GM18861 (cell line): ENCODE results near the gene SMPDL3A.
A peak's percentile ranks its signal among the peaks of the same experiment; 100 is the strongest.

Source experiments
- ATAC-seq: cut with Tn5 transposase; IDR thresholded peaks from one replicate; pipeline ENCODE4 v1.9.1; 2021; ENCODE audit not compliant: unreplicated experiment

SMPDL3A gene

DNA sequence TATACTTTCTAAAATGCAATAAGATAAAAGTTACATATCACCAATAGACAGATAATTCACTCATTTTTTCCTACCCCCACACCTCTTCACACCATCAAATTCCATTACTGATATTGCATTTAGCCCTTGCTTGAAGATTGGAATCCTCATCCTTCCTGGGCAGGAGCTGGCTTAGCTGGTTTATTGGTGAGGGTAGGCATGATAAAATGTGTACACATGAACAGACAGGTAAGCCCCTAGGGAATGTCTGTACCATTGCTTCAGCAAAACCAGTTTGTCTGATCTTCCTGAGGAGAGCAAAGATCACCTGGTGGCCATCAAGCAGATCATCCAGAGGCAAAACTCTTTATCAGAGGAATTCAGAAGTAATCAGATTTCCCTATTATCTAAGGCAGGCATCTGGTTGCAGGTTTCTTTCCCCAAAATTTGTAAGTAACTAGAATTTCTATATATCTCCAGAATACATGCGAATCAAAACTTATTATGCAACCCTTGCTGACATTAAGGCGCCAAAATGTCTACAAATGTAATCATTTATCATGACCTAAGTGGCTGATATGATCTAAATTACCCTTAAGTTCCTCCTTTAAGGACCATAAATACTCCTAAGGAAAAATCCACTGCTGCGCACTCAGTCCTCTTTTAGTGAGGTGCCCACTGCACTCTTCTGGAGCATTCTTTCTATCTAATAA lies 16.2 kb upstream of the SMPDL3A start:
- no peak for ATAC-seq

DNA sequence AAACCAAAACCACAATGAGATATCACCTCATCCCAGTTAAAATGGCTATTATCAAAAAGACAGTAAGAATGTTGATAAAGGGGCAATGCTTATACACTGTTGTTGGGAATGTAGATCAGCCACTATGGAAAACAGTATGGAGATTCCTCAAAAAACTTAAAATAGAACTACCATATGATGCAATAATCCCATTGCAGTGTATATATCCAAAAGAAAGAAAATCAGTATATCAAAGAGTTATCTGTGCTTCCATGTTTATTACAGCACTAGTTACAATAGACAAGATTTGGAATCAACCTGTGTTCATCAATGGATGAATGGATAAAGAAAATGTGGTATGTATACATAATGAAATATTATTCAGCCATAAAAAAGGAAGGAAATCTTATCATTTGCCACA lies 13.1 kb upstream of the SMPDL3A start:
- ATAC-seq, result no peak

DNA sequence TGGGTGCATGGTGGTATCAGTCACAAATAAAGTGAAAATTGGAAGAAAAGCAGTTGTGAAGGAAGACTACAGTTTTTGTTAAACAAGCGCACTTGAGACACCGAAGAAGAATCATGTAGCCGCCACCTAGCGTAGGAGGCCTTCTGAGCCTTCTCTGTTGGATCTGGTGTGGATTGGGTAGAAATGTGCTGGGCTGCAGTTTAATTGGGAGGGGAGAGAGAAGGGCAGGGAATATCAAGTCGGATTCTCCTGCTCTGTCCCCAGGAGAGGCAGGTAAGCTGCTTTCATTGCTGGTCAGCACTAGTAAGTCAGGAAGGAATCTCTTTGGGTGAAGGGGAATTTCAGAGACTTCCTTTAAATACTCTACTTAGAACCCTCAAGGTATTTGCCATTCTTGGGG lies 10.8 kb upstream of the SMPDL3A start:
- no peak for ATAC-seq

DNA sequence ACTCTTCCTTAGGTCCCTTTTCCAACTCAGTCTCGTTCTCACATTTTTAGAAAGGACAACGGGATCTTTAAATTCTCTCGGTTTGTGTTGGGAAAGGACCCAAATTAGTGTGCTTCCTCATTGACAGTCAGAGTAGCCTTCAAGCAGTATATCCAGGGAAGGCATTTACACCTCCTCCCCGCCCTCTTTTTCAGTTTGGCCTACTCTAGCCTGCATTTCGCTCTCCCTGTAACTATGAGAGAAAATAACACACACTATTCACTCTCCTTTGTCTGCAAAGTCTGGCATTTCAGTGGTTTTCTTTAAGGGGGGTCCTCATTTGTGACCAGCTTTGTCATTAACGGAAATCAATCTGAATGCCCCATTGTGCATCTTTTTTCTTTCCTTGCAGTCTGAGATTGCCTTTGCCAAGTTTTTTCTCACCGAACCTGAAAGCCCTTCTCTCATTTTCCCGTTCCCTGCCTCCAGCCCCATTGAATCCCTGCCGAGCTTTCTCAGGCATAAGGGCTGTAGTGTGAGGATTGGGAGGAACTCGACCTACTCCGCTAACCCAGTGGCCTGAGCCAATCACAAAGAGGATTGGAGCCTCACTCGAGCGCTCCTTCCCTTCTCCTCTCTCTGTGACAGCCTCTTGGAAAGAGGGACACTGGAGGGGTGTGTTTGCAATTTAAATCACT lies 9.9 kb upstream of the SMPDL3A start:
- ATAC-seq, result no peak

DNA sequence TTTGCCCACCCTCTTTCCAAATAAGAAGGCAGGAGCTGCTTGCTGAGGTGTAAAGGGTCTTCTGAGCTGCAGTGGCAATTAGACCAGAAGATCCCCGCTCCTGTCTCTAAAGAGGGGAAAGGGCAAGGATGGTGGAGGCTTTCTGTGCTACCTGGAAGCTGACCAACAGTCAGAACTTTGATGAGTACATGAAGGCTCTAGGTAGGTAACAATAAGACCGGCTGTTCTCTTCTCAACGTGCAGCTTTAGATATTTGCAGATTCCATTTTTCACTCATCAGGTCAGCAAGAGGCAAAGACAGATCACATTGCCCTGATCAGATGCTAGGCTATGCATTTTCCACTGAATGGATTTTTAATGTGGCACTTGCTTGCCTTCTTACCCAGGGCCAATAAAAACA lies 9.4 kb upstream of the SMPDL3A start, which contains the start of gene FABP7:
TSS of gene FABP7 (plus strand) at position 50 of the 400 bp plus-strand sequence. CDS start at position 129, 79 bp downstream.
- no peak for ATAC-seq

DNA sequence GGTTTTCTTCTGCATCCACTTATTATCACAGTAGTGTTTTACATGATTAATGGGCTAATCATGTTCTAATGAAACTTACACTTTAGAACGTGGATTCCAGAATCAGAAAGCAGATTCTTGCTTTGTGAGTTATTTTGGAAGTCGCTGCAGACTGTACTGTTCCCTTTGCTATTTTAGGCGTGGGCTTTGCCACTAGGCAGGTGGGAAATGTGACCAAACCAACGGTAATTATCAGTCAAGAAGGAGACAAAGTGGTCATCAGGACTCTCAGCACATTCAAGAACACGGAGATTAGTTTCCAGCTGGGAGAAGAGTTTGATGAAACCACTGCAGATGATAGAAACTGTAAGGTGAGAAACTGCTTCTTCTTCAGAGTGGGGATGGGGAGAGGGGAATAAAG lies 8.9 kb upstream of the SMPDL3A start:
- ATAC-seq, result no peak

DNA sequence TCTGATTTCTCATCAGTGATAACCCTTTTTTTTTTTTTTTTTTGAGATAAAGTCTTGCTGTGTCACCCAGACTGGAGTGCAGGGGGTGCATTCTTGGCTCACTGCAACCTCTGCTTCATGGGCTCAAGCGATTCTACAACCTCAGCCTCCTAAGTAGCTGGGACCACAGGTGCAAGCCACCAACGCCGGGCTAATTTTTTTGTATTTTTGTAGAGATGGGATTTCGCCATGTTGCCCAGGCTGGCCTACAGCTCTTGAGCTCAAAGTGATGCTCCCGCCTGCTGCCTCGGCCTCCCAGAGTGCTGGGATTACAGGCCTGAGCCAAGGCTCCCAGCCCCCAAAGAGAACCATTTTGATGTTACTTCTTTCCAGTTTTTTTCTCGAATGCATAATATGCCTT lies 7.3 kb upstream of the SMPDL3A start:
- no peak for ATAC-seq

DNA sequence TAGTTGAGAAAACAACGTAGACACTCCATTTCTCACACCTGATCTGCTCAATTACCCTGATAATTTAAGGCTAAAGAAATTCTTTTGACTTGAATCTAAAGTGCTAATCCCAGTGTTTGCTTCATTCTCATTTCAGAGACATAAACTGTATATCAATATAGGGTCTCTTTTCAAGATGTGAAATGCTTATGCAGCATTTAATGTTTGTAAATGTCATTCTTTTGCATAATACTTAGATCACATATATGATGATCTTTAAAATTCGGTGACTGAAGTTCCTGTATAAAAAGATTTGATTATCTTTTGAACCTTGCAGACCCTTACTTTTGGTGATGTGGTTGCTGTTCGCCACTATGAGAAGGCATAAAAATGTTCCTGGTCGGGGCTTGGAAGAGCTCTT lies 5.7 kb upstream of the SMPDL3A start:
- no peak for ATAC-seq

DNA sequence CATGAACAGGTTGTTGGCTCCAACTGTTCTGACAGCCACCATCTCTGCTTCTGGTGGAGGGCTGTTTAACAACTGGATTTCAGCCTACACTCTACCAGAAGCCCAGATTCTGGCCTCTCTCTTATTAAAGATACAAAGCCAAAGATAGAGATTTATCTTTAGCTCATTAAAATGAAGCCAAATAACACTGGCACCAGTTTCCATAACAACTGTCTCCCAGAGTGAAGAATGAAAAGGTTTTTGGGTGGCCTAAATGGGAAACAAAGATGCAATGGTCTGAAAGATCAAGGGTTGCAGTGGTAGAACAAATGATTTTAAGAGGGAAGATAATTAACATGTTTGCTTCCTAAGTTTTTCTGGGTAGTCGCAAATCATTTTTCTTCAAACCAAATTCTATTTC lies 3.2 kb upstream of the SMPDL3A start:
- no peak for ATAC-seq

DNA sequence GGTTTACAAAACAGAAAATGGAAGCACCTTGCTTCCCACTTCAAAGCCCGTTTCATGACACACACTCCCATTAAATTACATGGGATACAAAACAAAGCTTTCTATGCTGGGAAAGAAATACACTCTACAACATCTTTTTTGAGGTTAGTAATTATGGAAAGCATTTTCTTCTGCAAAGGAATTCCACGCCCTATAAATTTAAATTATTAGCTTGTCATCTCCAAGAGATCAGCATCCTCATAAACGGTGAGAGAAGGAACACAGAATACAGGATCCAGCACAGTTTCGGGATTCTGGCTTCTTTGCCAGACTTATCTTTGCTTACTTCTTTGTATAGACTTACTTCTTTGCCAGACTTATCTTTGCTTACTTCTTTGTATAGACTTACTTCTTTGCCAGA lies 1.3 kb upstream of the SMPDL3A start:
- no peak for ATAC-seq

DNA sequence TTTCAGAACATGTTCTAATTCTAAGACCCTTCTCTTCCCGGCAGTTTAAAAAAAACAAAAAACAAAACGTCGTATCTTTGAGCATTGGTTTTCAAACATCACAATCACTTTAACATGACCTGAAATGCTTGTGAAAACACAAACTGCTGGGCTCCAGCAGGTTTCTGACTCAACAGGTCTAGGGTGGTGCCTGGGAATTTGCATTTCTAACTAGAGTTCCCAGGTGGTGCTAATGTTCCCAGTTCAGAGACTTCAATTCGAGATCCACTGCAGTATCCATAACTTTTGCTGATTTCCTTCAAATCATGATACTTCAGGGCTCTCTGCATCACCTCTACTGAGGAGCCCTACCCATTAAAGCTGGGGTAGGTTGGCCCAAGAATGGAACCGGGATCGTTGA lies 850 bp upstream of the SMPDL3A start:
- ATAC-seq, result no peak

DNA sequence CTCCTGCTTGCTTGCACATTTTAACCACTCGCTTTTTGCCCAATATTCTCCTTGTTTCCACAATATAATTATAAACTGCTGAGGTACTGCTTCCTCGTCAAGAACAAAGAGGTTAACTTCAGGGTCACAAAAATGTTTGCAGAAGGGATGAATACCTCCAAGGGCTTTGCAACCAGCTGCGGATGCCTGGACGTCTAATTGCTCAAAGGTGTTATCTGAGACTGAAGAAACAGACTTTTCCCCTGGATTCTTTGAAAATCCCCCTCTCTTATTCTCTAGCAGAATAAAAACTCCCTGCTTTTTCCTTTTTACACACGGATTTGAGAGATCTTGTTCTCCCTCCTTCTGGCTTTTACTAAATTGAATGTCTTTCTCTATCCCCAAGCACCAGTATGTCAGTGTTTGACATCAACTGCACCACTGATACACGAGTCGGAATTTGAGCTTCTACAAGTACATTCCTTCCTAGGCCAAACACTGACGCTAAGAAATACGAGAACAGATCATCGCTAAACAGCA lies 336 bp upstream of the SMPDL3A start:
- no peak for ATAC-seq

DNA sequence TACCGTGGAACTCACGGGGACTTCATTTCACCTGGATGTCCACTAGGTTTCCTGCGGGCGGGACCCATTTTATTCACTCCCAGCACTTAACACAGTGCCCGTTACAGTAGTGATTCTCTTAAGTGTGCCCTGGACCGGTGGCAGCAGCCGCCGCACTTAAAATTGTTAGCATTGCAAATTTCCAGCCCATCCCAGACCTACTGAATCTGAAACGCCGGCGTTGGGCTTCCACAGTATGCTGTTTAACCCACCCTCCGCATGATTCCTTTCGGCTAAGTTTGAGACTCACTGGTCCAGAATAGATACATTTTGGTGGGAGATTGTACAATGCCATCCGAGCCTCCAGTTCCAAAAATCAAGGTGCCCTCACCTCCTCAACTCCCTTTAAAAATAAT lies 967 bp downstream of the SMPDL3A start:
- ATAC-seq, result no peak

DNA sequence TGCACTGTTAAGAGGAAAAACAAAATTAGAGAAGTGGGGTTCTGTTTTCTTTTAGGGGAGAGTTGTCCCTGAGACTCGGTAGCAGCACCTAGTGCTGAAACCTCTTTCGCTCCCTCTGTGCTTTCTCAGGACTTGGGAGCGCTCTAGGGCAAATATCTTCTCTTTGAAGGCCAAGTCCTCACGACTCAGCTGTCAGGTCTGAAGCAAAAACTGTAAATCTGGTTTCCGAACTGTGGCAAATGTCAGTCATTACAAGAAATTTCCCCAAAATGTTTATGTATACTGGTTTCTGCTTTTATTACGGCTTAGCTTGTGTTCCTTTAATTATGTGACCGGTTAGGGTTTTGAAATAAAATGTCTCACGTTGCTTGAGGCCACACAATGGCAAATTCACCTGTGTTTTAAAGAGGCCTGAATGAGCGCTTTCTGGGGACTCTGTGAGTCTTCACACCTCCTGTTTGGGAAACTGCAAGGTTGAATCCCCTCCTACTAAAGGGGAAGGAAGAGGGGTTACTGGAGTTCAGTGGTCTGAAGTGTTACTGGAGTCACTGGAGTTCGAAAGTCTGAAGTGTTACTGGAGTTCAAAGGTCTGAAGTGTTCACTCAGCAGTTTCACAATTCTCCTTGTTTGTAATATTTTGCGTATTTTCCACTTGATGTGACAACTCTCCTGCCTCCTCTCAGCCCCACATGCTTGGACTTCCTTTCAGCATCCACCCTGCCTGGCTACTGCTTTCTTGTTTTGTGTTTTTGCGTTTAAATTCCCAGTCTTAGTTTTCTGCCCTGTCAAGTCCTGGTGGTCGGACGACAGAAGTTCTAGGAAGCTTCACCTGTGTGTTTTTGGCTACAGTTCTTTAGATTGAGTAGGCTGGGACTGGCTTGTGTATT lies 1.6 kb downstream of the SMPDL3A start:
- no peak for ATAC-seq

DNA sequence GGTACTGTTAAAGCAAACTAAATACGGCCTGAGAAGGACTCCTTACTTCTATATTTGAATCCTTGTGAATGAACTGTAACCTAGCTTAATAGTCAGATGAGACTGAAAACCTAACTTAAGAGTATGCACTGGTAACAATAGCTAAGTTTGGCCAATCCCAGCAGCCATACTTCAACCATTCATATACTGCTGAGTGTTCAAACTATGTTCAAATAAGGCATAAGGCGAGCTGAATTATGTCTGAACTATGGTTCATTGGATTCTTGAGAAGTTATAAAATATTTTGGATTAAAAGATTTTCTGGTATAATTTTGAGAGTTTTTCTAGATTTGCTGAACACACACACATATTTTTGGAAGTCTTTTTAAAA lies 2.2 kb downstream of the SMPDL3A start:
- ATAC-seq, result no peak

DNA sequence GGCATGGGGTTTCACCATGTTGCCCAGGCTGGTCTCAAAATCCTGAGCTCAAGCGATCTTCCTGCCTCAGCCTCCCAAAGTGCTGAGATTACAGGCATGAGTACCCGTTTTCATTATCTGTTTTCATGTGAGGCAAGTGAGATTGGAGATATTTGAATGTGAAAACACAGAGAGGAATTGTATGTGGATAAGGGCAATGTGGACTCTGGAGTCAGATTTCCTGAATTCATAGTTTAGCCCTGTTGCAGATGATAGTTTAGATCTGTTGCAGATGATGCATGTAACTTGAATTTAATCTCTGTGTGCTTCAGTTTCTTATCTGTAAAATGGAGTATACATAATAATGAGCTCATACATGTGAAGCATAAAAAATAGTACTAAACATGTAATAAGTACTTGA lies 3.7 kb downstream of the SMPDL3A start:
- ATAC-seq, result no peak

DNA sequence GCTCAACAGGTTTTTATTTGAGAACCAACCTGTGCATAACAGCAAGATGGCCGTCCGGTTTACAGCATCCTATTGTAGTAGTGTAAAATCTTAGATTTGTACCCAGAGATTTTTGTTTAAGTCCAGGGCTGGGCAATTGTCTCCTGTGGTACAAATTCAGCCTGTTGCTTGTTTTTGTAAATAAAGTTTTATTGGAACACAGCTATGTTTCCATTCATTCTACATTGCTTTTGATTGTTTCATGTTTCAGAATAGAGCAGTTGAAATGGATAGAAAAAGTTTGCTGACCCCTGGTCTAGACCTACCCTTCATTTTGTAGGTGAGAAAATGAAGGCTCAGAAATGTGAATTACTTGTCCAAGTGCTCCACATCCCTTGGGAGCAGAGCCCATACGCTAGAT lies 8.5 kb downstream of the SMPDL3A start:
- ATAC-seq, result no peak

DNA sequence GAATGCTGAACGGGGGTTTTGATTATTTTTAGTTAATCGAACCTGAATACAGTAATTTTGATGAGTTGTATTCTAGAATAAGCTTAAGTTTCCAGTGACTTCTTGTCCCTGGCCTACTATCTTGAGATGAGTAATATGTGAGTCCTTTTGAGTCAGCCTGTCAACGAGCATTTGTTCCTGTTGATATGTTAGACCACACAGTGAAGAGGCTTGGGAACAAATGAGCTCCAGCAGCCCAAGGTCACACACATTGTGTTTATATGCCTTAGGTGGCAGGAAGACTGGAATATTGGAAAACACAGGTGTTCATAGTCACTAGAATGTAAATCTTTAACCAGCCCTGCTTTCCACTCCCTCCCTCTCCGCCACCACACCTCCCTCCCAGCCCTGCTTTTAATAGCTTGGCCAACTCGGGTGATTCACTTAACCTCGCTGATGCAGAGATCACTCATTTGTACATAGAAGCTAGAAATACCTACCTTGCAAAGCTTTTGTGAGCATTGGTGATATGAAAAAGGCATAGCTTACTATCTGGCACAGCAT lies 9.1 kb downstream of the SMPDL3A start:
- ATAC-seq, result peak; percentile 96

DNA sequence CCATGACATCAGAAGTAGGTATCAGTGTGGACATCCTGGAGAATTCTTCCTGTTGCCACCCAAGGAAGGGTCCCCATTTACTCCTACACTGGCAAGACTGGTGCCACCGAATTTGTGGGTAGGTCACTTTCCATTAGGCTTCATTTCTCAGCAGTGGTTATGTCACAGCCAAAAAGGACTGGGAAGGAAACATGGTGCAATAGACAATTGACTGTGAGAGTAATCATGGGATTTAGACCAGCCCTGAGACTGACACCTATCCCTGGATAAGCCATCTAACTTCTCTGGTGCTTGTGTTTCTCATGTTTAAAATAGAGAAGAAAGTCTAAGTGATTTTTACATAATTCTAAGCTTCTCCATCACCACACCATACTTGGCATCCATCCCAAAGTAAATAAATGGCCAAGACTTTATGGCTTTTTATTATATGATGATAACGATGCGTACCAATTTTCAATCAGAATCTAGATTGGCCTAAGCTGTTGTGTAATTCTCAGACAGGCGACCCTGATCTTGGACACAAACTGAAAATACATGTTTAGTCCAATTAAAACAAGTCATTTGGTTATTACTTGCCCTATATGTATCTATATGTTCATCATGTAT lies 10.2 kb downstream of the SMPDL3A start:
- no peak for ATAC-seq

DNA sequence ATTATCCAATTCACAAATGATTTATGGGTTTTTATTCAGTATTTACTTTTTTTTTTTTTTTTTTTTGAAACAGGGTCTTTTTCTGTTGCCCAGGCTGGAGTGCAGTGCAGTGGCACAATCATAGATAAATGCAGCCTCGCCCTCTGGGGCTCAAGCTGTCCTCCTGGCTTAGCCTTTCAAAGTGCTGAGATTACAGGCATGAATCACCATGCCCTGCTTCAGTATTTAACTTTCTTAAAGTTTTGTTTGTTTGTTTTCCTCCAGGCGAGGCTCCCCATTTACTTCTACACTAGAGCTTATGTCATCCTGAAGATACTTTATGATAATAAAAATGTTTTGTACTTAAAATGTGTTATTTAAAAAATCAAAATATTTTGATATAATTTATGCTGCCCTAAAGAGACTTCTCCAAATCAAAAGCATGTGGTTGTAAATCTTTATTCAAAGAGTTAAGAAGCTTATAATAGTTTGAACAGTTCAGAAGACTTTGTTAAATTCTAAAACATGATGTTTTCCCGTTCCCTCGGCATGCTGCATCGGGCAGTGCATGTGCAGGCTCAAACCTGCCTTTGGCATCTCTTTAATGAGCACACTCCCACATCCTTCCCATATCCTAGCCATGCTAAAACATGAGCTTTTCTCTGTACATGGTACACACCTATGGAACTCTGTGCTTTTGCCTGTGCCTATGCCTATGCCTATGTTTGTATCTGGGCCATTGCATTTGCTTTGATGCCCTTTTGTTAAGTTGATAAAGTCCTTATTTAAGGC lies 11.0 kb downstream of the SMPDL3A start:
- no peak for ATAC-seq
